Measurements from ENCODE around the gene CAMKK1. TPM values are rescaled to one million over a fixed set of nuclear protein-coding genes. Genes with fewer than 3 reads are reported as not detected.
"Not testable (repeated sequence)": the region's sequence is repeated elsewhere in the genome, so short reads cannot be mapped to it uniquely, and the experiment has no call there.

Gene CAMKK1
- total RNA-seq, 1 donor from 2014 or later, result 3.4 TPM

GRCh38 chr17:3857261-3858105, 35.4 kb downstream of the CAMKK1 start:
- DNase-seq (no peak), ATAC-seq (no peak)
- intact Hi-C loops (cut with micrococcal nuclease), result no loop called here

GRCh38 chr17:3854204-3854603, 38.6 kb downstream of the CAMKK1 start:
- DNase-seq; intact Hi-C loops (cut with micrococcal nuclease); ATAC-seq: not testable (repeated sequence)

- ATAC-seq (no peak), DNase-seq (no peak)
- intact Hi-C loops (cut with micrococcal nuclease), result no loop called here
Observed at GRCh38 chr17:3852561-3852960, 40.3 kb downstream of the CAMKK1 start.

- DNase-seq, result no peak
- ATAC-seq, result no peak
- intact Hi-C loops (cut with micrococcal nuclease), result no loop called here
Observed at GRCh38 chr17:3851461-3852100, 41.3 kb downstream of the CAMKK1 start.

- ATAC-seq, result no peak
- intact Hi-C loops (cut with micrococcal nuclease), result no loop called here
- DNase-seq, result no peak
Observed at GRCh38 chr17:3848229-3848835, 44.5 kb downstream of the CAMKK1 start.

- DNase-seq (no peak), ATAC-seq (no peak)
- intact Hi-C loops (cut with micrococcal nuclease), result no loop called here
Observed at GRCh38 chr17:3847165-3847670, 45.6 kb downstream of the CAMKK1 start.

- intact Hi-C loops (cut with micrococcal nuclease), result no loop called here
- ATAC-seq (no peak), DNase-seq (no peak)
Observed at GRCh38 chr17:3846437-3847164, 46.3 kb downstream of the CAMKK1 start.

- DNase-seq (peak; percentile 96), ATAC-seq (peak; percentile 99)
- intact Hi-C loops (cut with micrococcal nuclease), result no loop called here
Observed at GRCh38 chr17:3845621-3846436, 47.0 kb downstream of the CAMKK1 start, which contains the start of gene NCBP3. NCBP3 (minus strand) TSS chr17:3846246; CDS start chr17:3846223, 23 bp downstream.

GRCh38 chr17:3845291-3845620, 47.6 kb downstream of the CAMKK1 start:
- DNase-seq (no peak), ATAC-seq (no peak)
- intact Hi-C loops (cut with micrococcal nuclease), result no loop called here

GRCh38 chr17:3844556-3844955, 48.3 kb downstream of the CAMKK1 start:
- DNase-seq; intact Hi-C loops (cut with micrococcal nuclease); ATAC-seq: not testable (repeated sequence)

GRCh38 chr17:3843935-3844516, 48.8 kb downstream of the CAMKK1 start:
- DNase-seq (no peak), ATAC-seq (no peak)
- intact Hi-C loops (cut with micrococcal nuclease), result no loop called here

GRCh38 chr17:3838206-3838605, 54.6 kb downstream of the CAMKK1 start:
- ATAC-seq, result no peak
- intact Hi-C loops (cut with micrococcal nuclease), result no loop called here

GRCh38 chr17:3836551-3836950, 56.3 kb downstream of the CAMKK1 start:
- intact Hi-C loops (cut with micrococcal nuclease), result no loop called here
- DNase-seq (no peak), ATAC-seq (no peak)

More at GRCh38 chr17:3838206-3838605, 54.6 kb downstream of the CAMKK1 start:
- DNase-seq, result no peak

- ATAC-seq (peak; percentile 84), DNase-seq (no peak)
- intact Hi-C loops (cut with micrococcal nuclease), result no loop called here
Observed at GRCh38 chr17:3835410-3836229, 57.2 kb downstream of the CAMKK1 start.

GRCh38 chr17:3834811-3835210, 58.0 kb downstream of the CAMKK1 start:
- DNase-seq, result no peak
- intact Hi-C loops (cut with micrococcal nuclease), result no loop called here

GRCh38 chr17:3828852-3829232, 64.0 kb downstream of the CAMKK1 start:
- intact Hi-C loops (cut with micrococcal nuclease), result no loop called here
- ATAC-seq, result peak; percentile 46
- DNase-seq, result no peak

More at GRCh38 chr17:3834811-3835210, 58.0 kb downstream of the CAMKK1 start:
- ATAC-seq, result no peak

- ATAC-seq (peak; percentile 95), DNase-seq (no peak)
- intact Hi-C loops (cut with micrococcal nuclease), result no loop called here
Observed at GRCh38 chr17:3828151-3828851, 64.6 kb downstream of the CAMKK1 start.
